Inferior parietal cortex (tissue), 1 donor: Measurements from ENCODE around the gene HADH.
"Not testable (repeated sequence)": the region's sequence is repeated elsewhere in the genome, so short reads cannot be mapped to it uniquely, and the experiment has no call there.

Source experiments
- DNase-seq: peaks from one replicate; pipeline ENCODE4 v3.0.0-alpha.2; 2016; ENCODE audit errors: extremely low spot score

The HADH gene

GRCh38 chr4:107996949-107997788 is 7.5 kb downstream of the HADH start:
- DNase-seq, result no peak

GRCh38 chr4:107997794-107998193 is 8.1 kb downstream of the HADH start:
- no peak for DNase-seq

GRCh38 chr4:107999932-108000539 is 10.3 kb downstream of the HADH start:
- DNase-seq, result no peak

GRCh38 chr4:108001540-108002135 is 11.9 kb downstream of the HADH start:
- DNase-seq, result no peak

- DNase-seq, result no peak
Measured at GRCh38 chr4:108003982-108004515, 14.4 kb downstream of the HADH start.

- no peak for DNase-seq
Measured at GRCh38 chr4:108004646-108005045, 15.0 kb downstream of the HADH start.

GRCh38 chr4:108005807-108006206 is 16.1 kb downstream of the HADH start:
- DNase-seq, result no peak

GRCh38 chr4:108006361-108006760 is 16.7 kb downstream of the HADH start:
- DNase-seq, result no peak

- DNase-seq, result no peak
Measured at GRCh38 chr4:108007984-108008383, 18.3 kb downstream of the HADH start.

GRCh38 chr4:108008721-108009120 is 19.0 kb downstream of the HADH start:
- DNase-seq, result no peak

GRCh38 chr4:108010167-108010566 is 20.5 kb downstream of the HADH start:
- no peak for DNase-seq

- DNase-seq, result not testable (repeated sequence)
Measured at GRCh38 chr4:108012382-108012781, 22.7 kb downstream of the HADH start.

- DNase-seq, result no peak
Measured at GRCh38 chr4:108013327-108013726, 23.6 kb downstream of the HADH start.

GRCh38 chr4:108013955-108014354 is 24.3 kb downstream of the HADH start:
- DNase-seq, result no peak

GRCh38 chr4:108018040-108018883 is 28.6 kb downstream of the HADH start:
- DNase-seq, result peak; percentile 93

- no peak for DNase-seq
Measured at GRCh38 chr4:108018884-108019187, 29.1 kb downstream of the HADH start.

- DNase-seq, result no peak
Measured at GRCh38 chr4:108024085-108024877, 34.6 kb downstream of the HADH start.

GRCh38 chr4:108024878-108025165 is 35.1 kb downstream of the HADH start:
- no peak for DNase-seq

- no peak for DNase-seq
Measured at GRCh38 chr4:108029016-108029720, 39.5 kb downstream of the HADH start.

- DNase-seq, result no peak
Measured at GRCh38 chr4:108029731-108030130, 40.0 kb downstream of the HADH start.

GRCh38 chr4:108030332-108030731 is 40.6 kb downstream of the HADH start:
- DNase-seq, result no peak
